Measurements from ENCODE around the gene IL20RB.
A peak's percentile ranks its signal among the peaks of the same experiment; 100 is the strongest.
"Not testable (repeated sequence)": the region's sequence is repeated elsewhere in the genome, so short reads cannot be mapped to it uniquely, and the experiment has no call there.

IL20RB gene

GRCh38 chr3:136989781-136990524 lies 32.2 kb downstream of the IL20RB start:
- DNase-seq = no peak

GRCh38 chr3:136990826-136991225 lies 33.0 kb downstream of the IL20RB start:
- DNase-seq = no peak

GRCh38 chr3:136992115-136992514 lies 34.3 kb downstream of the IL20RB start:
- DNase-seq = no peak

GRCh38 chr3:136994772-136995516 lies 37.2 kb downstream of the IL20RB start:
- DNase-seq = peak; percentile 58

- DNase-seq = no peak
Measured at GRCh38 chr3:136995652-136996051, 37.9 kb downstream of the IL20RB start.

- no peak for DNase-seq
Measured at GRCh38 chr3:137000039-137000438, 42.3 kb downstream of the IL20RB start.

GRCh38 chr3:137007376-137007775 lies 49.6 kb downstream of the IL20RB start:
- not testable (repeated sequence) for DNase-seq

GRCh38 chr3:137008131-137008530 lies 50.3 kb downstream of the IL20RB start:
- no peak for DNase-seq

GRCh38 chr3:137008976-137009375 lies 51.2 kb downstream of the IL20RB start:
- no peak for DNase-seq

- no peak for DNase-seq
Measured at GRCh38 chr3:137010137-137010536, 52.4 kb downstream of the IL20RB start.

- no peak for DNase-seq
Measured at GRCh38 chr3:137011153-137011552, 53.4 kb downstream of the IL20RB start.

GRCh38 chr3:137012097-137012501 lies 54.3 kb downstream of the IL20RB start:
- peak; percentile 40 for DNase-seq

GRCh38 chr3:137013951-137014688 lies 56.3 kb downstream of the IL20RB start:
- DNase-seq = peak; percentile 93

- DNase-seq = not testable (repeated sequence)
Measured at GRCh38 chr3:137017316-137017715, 59.5 kb downstream of the IL20RB start.

- DNase-seq = no peak
Measured at GRCh38 chr3:137020315-137020714, 62.5 kb downstream of the IL20RB start.

GRCh38 chr3:137020888-137021287 lies 63.1 kb downstream of the IL20RB start:
- no peak for DNase-seq

- no peak for DNase-seq
Measured at GRCh38 chr3:137024348-137024747, 66.6 kb downstream of the IL20RB start.

GRCh38 chr3:137026701-137027100 lies 68.9 kb downstream of the IL20RB start:
- DNase-seq = no peak

GRCh38 chr3:137032465-137033120 lies 74.8 kb downstream of the IL20RB start:
- DNase-seq = peak; percentile 89

- no peak for DNase-seq
Measured at GRCh38 chr3:137035631-137036030, 77.8 kb downstream of the IL20RB start.

- no peak for DNase-seq
Measured at GRCh38 chr3:137039570-137039969, 81.8 kb downstream of the IL20RB start.

GRCh38 chr3:137041251-137041650 lies 83.5 kb downstream of the IL20RB start:
- no peak for DNase-seq

GRCh38 chr3:137041686-137042085 lies 83.9 kb downstream of the IL20RB start:
- DNase-seq = no peak

Data from right hindlimb (tissue), 1 donor.